Osteoblast (primary cell): ENCODE measurements around the gene TSPAN11. TPM values are rescaled to one million over a fixed set of nuclear protein-coding genes. Genes with fewer than 3 reads are reported as not detected.

Experiments used
- DNase-seq: peaks from one replicate; pipeline ENCODE4 v3.0.0; 2011; ENCODE audit warnings: low spot score, mixed read lengths; ENCODE audit not compliant: insufficient read length; ENCODE audit errors: missing footprints
- H2AFZ ChIP-seq: 2 replicates; pipeline ENCODE4 v1.6.0; 2011; ENCODE audit warnings: mild to moderate bottlenecking, low read length
- H3K27ac ChIP-seq: 2 replicates; pipeline ENCODE4 v1.5.1; 2011; ENCODE audit warnings: mild to moderate bottlenecking, low read depth, low read length, moderate library complexity
- H3K27me3 ChIP-seq: 2 replicates; pipeline ENCODE4 v1.6.0; 2012; ENCODE audit warnings: mild to moderate bottlenecking, control low read depth, inconsistent platforms, low read length, moderate library complexity; ENCODE audit not compliant: insufficient read depth
- H3K36me3 ChIP-seq: 2 replicates; pipeline ENCODE4 v1.5.1; 2011; ENCODE audit warnings: mild to moderate bottlenecking, low read length, control low read depth, moderate library complexity; ENCODE audit not compliant: insufficient read depth
- H3K4me1 ChIP-seq: 2 replicates; pipeline ENCODE4 v1.5.1; 2011; ENCODE audit warnings: mild to moderate bottlenecking, low read length, control low read depth, moderate library complexity; ENCODE audit not compliant: insufficient read depth
- H3K4me2 ChIP-seq: 2 replicates; pipeline ENCODE4 v1.6.0; 2011; ENCODE audit warnings: mild to moderate bottlenecking, low read length; ENCODE audit not compliant: insufficient read depth
- H3K4me3 ChIP-seq: fragments of 200-600 bp; sonication (generic); 3 replicates; pipeline ENCODE4 v1.5.1; 2012; ENCODE audit warnings: mild to moderate bottlenecking, low read length, inconsistent platforms; ENCODE audit not compliant: insufficient read depth
- H3K79me2 ChIP-seq: 2 replicates; pipeline ENCODE4 v1.6.0; 2012; ENCODE audit warnings: mild to moderate bottlenecking, low read length, control low read depth, inconsistent platforms; ENCODE audit not compliant: insufficient read depth
- H3K9me3 ChIP-seq: 2 replicates; pipeline ENCODE4 v1.5.1; 2011; ENCODE audit warnings: low read depth, low read length, control low read depth
- H4K20me1 ChIP-seq: 2 replicates; pipeline ENCODE4 v1.6.0; 2012; ENCODE audit warnings: mild to moderate bottlenecking, low read length, control low read depth; ENCODE audit not compliant: insufficient read depth
- CTCF ChIP-seq: IDR thresholded peaks from 2 replicates; pipeline ENCODE4 v1.5.1; 2011; ENCODE audit warnings: mild to moderate bottlenecking, low read depth, low read length, moderate library complexity; ENCODE audit errors: extremely low read depth
- total RNA-seq: library from RNA; depleted of rRNA; stranded (reverse); fragments of >200 nt; gene quantifications from 2 replicates; pipeline ENCODE4 v1.2.3, GENCODE V29; 2012

The TSPAN11 gene
- 5.4 and 10.0 TPM in 2 replicates for total RNA-seq

GRCh38 chr12:30926243-30927221 lies at the start of gene TSPAN11:
Gene TSPAN11, plus strand, starts transcription at chr12:30926748. Its CDS starts 27,244 bp downstream, at chr12:30953992.
- Histone ChIP-seq H2AFZ (peak within 1 kb of the TSS; percentile 86), H3K79me2 (no peaks in the 10 kb centered on the region), H3K4me1 (peaks cover 9% of the 10 kb centered on the region), H3K9me3 (no peaks in the 10 kb centered on the region), H3K4me2 (peak within 1 kb of the TSS; percentile 81), H4K20me1 (no peaks in the 10 kb centered on the region), H3K27ac (no peak within 1 kb of the TSS), H3K4me3 (peak within 1 kb of the TSS; percentile 67), H3K36me3 (no peaks in the 10 kb centered on the region), H3K27me3 (peaks cover 14% of the 10 kb centered on the region)
- TF ChIP-seq CTCF = no peak
- peak; percentile 93 for DNase-seq

- DNase-seq = no peak
- Histone ChIP-seq H3K4me3 (no peak overlapping the region), H2AFZ (no peak overlapping the region), H3K4me1 (no peaks in the 10 kb centered on the region), H3K36me3 (no peaks in the 10 kb centered on the region), H3K4me2 (no peak overlapping the region), H3K79me2 (no peaks in the 10 kb centered on the region), H3K9me3 (no peaks in the 10 kb centered on the region), H3K27me3 (peaks cover 14% of the 10 kb centered on the region), H3K27ac (no peak overlapping the region), H4K20me1 (no peaks in the 10 kb centered on the region)
- TF ChIP-seq CTCF = no peak
Observed at GRCh38 chr12:30877105-30877875, 49.3 kb upstream of the TSPAN11 start.

GRCh38 chr12:30878024-30878423 lies 48.5 kb upstream of the TSPAN11 start:
- Histone ChIP-seq H2AFZ (no peak overlapping the region), H4K20me1 (no peaks in the 10 kb centered on the region), H3K27ac (no peak overlapping the region), H3K27me3 (peaks cover 14% of the 10 kb centered on the region), H3K79me2 (no peaks in the 10 kb centered on the region), H3K4me2 (no peak overlapping the region), H3K4me1 (no peaks in the 10 kb centered on the region), H3K36me3 (no peaks in the 10 kb centered on the region), H3K9me3 (no peaks in the 10 kb centered on the region), H3K4me3 (no peak overlapping the region)
- TF ChIP-seq CTCF = no peak
- no peak for DNase-seq
